Hair follicular keratinocyte (primary cell): ENCODE measurements around the gene OR5P2. TPM values are rescaled to one million over a fixed set of nuclear protein-coding genes. Genes with fewer than 3 reads are reported as not detected.

Experiments used
- total RNA-seq: library from RNA; depleted of rRNA; stranded (reverse); fragments of >200 nt; gene quantifications from 2 replicates; pipeline ENCODE4 v1.2.3, GENCODE V29; 2015

OR5P2 gene, protein sequence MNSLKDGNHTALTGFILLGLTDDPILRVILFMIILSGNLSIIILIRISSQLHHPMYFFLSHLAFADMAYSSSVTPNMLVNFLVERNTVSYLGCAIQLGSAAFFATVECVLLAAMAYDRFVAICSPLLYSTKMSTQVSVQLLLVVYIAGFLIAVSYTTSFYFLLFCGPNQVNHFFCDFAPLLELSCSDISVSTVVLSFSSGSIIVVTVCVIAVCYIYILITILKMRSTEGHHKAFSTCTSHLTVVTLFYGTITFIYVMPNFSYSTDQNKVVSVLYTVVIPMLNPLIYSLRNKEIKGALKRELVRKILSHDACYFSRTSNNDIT
- total RNA-seq: not detected in 2 replicates

DNA sequence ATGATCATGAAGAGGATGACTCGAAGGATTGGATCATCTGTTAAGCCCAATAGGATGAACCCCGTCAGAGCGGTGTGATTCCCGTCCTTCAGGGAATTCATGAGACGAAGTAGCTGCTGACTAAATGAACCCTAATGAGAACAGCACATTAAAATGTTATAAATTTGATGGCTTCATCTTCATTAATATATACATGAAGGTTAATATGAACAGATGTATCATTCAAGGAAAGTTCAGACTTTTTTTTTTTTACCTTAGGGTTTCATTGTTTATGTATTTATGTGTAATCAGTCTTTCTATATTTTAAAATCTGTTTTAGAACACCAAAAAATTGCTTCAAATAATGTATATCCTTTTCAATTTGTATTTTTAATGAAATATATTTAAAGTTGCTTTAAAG lies at the start of gene OR5P2:
Gene OR5P2, minus strand, starts transcription at position 101 of the 400 bp plus-strand sequence. Its CDS starts 0 bp downstream, at position 101.

DNA sequence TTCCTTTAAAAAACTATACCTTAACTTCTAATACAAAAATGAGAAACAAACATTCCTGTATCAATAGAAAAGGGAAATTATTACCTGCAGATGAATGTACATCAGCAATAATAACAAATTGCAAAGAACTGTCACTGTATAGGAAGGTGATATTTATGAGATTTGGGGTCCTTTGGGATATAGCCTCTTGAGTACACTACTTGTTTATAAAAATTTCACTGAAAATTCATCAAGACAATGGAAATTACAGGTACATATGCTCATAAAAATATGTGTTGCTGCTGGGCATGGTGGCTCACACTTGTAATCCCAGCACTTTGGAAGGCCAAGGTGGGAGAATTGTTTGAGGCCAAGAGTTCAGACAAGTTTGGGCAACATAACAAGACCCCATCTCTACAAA lies 34.0 kb upstream of the OR5P2 start, which contains the start of gene OR5P3:
Gene OR5P3, minus strand, starts transcription at position 101 of the 400 bp plus-strand sequence.

Other genes with a start within 250 kb of the OR5P2 start
- gene CYB5R2, start 123.4 kb downstream of the OR5P2 start, total RNA-seq: 39.8 and 74.9 TPM in 2 replicates
- gene OVCH2, start 90.5 kb downstream of the OR5P2 start, total RNA-seq: not detected in 2 replicates
- not detected in 2 replicates for gene OR5P3, start 33.9 kb upstream of the OR5P2 start, total RNA-seq
- not detected in 2 replicates for gene OR10A6, start 134.3 kb upstream of the OR5P2 start, total RNA-seq
- not detected in 2 replicates for gene OR10A3, start 144.8 kb upstream of the OR5P2 start, total RNA-seq
- gene NLRP10, start 168.5 kb upstream of the OR5P2 start, total RNA-seq: 0.08 and 0.47 TPM in 2 replicates
- 349 and 432 TPM in 2 replicates for gene EIF3F, start 190.4 kb upstream of the OR5P2 start, total RNA-seq